C1 segment of cervical spinal cord (tissue), 14 donors: Measurements from ENCODE around the gene NLRP6.

ENCODE experiments used
- DNase-seq, 14 donors: peaks; one replicate each; lab custom pipeline; 2025; lab: John Stamatoyannopoulos, UW

The NLRP6 gene

GRCh38 chr11:255816-256215 lies 22.4 kb upstream of the NLRP6 start:
- DNase-seq, result no peak

GRCh38 chr11:256952-257737 lies 21.1 kb upstream of the NLRP6 start:
- DNase-seq, result no peak

DNA sequence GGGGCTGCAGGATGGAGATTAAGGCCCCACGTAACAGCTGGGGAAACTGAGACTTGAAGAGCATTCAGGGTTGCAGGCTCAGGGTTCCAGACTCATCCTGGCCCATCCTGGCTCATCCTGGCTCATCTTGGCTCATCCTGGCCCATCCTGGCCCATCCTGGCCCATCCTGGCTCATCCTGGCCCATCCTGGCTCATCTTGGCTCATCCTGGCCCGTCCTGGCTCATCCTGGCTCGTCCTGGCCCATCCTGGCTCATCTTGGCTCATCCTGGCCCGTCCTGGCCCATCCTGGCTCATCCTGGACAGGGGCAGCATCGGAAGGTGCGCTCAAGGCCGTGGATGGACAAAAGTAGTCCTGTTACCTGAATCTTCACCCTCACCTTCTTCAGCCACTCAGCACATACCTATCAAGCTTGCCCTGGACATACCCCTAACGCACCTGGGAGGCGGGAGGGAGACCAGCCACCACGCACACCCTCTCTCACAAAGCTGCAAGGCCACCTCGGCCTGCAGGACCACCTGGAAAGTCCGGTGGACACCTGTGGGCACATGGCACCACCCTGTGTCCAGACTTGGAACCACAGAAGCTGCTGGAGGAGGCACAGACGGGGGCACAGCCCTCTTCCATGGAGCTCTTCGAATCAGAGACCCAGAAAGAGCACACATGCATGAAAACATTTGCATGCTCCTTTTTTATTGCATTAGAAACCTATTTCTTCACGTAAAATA lies 20.3 kb upstream of the NLRP6 start:
- no peak for DNase-seq

- no peak for DNase-seq
Measured at GRCh38 chr11:259413-259812, 18.8 kb upstream of the NLRP6 start.

- no peak for DNase-seq
Measured at GRCh38 chr11:261624-262023, 16.6 kb upstream of the NLRP6 start.

- no peak for DNase-seq
Measured at GRCh38 chr11:266676-267439, 11.3 kb upstream of the NLRP6 start.

DNA sequence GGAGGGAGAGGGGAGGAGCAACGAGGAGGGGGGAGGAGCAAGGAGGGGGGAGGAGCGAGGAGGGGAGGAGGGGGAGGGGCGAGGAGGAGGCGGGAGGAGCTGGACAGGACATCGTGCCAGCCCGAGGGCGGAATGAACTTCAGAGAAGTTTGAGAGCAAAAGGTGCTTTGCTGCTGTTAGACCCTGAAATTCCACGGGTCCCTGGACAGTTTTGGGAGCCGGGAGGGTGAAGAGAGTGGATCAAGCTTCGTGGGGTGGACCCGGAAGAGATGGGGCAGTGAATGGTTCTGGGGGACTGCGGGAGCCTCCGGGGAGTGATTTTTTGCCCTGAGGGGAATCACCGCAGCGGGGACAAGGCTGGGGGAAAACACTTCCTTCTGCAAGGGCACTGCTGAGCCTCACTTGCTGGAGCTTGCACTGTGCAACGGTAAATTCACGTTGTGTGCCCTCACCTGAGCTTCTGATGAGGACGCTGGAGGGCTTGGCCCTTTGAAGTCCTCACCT lies 10.7 kb upstream of the NLRP6 start:
- DNase-seq, result peak in 1 of 14 donors; percentile 9

GRCh38 chr11:268716-269145 lies 9.5 kb upstream of the NLRP6 start:
- peak in 2 of 14 donors; percentile 23 to 29 for DNase-seq

- DNase-seq, result no peak
Measured at GRCh38 chr11:269146-269890, 8.9 kb upstream of the NLRP6 start.

GRCh38 chr11:270451-271318 lies 7.5 kb upstream of the NLRP6 start:
- no peak for DNase-seq

GRCh38 chr11:271319-271715 lies 6.9 kb upstream of the NLRP6 start:
- DNase-seq, result no peak

DNA sequence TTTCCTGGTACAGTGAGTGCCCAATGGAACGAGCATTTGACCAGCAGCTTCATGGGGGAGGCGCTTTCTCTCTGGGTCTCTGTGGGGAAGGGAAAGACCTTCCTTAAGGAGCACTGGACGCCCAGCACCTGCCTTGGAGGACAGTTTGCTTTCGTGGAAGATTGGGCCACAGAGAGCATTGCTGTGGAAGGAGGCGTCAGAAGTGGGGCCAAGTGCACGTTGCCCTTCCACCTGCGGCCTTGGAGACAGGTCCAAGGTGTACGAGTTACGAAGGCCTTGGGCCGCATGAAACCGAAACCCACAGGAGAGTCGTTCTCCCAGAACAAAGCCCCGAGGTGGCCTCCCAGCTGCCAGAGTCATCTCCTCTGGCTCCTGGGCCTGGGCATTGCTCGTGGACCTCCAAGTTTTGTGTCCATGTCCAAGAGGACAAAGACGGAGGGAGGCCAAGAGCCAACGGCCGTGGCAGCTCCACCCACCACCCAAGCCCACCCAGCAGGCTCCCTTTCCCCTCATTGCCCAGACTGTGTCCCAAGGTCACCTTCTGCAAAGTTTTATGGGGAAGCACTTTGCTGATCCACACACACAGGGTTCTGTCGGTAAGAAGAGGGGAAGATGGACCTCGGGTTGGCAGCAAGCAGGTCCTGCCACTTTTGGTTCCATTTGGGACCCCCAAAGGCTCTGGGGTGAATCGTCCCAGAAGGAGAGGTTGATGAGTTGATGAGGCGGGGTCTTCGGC lies 5.8 kb upstream of the NLRP6 start:
- no peak for DNase-seq

GRCh38 chr11:272931-273198 lies 5.3 kb upstream of the NLRP6 start:
- DNase-seq, result no peak

GRCh38 chr11:276219-276618 lies 2.0 kb upstream of the NLRP6 start:
- no peak for DNase-seq

DNA sequence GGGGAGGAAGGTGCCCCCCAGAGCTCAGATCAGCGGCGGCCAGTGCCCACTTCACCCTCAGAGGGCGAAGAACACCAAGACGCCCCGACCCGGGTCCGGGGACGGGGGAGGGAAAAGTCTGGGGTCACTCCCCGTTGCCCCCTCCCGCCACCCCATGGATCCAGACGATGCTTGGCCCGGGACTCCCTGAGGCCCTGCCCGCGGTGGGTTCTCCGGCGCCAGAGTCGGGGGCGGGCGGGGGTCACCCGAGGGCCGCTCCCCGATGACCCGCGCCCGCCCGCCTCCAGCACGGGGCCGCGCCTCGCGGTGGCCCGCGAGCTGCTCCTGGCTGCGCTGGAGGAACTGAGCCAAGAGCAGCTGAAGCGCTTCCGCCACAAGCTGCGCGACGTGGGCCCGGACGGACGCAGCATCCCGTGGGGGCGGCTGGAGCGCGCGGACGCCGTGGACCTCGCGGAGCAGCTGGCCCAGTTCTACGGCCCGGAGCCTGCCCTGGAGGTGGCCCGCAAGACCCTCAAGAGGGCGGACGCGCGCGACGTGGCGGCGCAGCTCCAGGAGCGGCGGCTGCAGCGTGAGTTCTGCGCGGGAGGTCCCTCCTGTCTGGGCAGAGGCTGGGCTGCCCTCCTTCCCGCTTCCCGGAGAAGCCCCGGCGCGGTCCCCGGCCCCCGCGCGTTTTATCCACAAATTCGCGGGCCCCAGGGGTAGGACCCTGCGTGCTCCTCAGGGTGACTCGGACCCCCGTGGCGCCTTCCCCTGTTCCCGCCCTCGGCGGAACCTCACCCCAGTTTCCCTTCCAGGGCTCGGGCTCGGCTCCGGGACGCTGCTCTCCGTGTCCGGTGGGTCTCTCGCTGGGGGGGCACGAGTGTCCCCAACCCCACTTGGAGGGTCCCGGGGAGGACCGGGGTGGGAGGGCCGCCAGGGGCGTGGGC lies 1.1 kb downstream of the NLRP6 start:
- DNase-seq, result no peak

DNA sequence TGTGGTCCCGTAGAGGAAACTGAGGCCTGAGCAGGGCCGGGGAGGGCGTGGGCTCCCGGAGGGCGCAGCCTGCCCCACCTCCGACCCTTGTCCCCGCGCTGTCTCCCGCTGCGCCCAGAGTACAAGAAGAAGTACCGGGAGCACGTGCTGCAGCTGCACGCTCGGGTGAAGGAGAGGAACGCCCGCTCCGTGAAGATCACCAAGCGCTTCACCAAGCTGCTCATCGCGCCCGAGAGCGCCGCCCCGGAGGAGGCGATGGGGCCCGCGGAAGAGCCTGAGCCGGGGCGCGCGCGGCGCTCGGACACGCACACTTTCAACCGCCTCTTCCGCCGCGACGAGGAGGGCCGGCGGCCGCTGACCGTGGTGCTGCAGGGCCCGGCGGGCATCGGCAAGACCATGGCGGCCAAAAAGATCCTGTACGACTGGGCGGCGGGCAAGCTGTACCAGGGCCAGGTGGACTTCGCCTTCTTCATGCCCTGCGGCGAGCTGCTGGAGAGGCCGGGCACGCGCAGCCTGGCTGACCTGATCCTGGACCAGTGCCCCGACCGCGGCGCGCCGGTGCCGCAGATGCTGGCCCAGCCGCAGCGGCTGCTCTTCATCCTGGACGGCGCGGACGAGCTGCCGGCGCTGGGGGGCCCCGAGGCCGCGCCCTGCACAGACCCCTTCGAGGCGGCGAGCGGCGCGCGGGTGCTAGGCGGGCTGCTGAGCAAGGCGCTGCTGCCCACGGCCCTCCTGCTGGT lies 1.9 kb downstream of the NLRP6 start:
- no peak for DNase-seq

DNA sequence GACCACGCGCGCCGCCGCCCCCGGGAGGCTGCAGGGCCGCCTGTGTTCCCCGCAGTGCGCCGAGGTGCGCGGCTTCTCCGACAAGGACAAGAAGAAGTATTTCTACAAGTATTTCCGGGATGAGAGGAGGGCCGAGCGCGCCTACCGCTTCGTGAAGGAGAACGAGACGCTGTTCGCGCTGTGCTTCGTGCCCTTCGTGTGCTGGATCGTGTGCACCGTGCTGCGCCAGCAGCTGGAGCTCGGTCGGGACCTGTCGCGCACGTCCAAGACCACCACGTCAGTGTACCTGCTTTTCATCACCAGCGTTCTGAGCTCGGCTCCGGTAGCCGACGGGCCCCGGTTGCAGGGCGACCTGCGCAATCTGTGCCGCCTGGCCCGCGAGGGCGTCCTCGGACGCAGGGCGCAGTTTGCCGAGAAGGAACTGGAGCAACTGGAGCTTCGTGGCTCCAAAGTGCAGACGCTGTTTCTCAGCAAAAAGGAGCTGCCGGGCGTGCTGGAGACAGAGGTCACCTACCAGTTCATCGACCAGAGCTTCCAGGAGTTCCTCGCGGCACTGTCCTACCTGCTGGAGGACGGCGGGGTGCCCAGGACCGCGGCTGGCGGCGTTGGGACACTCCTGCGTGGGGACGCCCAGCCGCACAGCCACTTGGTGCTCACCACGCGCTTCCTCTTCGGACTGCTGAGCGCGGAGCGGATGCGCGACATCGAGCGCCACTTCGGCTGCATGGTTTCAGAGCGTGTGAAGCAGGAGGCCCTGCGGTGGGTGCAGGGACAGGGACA lies 2.7 kb downstream of the NLRP6 start:
- no peak for DNase-seq
